ENCODE data around the gene CIAO1. TPM values are rescaled to one million over a fixed set of nuclear protein-coding genes. Genes with fewer than 3 reads are reported as not detected.

CIAO1 gene
- total and polyA plus RNA-seq, 2 of the 8 experiments (the other 6 are each of a cell fraction or from before 2014, with no cell fraction given) = 63.7 to 99.2 TPM

DNA sequence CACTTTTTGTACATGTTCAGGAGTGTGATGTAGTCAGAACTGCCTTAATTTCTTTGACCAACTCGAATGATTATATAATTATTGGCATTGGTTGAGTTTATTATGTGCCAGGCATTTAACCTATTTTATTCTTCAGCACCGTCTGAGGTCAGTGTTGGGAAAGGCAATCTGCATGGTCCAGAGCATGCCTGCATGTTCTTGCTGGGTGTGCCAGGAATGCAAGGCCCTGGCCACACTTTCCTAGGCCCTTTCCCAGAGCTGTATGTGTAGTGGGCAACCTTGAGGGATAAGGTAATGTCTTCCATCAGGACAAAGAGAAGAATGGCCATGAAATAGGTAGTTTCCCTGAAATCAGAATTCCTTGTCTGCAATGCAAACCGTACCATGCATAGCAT is 49.0 kb downstream of the CIAO1 start:
- Histone ChIP-seq H2AK5ac (ENCODE audit: low read depth, low read length) (no peak overlapping the region), H4K8ac (ENCODE audit: extremely low read depth, insufficient read depth, low read length) (no peak overlapping the region), H2BK5ac (ENCODE audit: low read depth, low read length) (no peak overlapping the region), H4K20me1 (replicated peaks in 1 of 2; ENCODE audit: control insufficient read depth in 1 of 2, insufficient read depth in 2 of 2, low read length in 2 of 2) (no peaks in the 10 kb centered on the region), H3K23ac (ENCODE audit: insufficient read length) (no peak overlapping the region), H2BK20ac (ENCODE audit: low read length) (no peak overlapping the region), H3K79me1 (ENCODE audit: low read depth, low read length) (no peaks in the 10 kb centered on the region), H3K4me2 (ENCODE audit: insufficient read depth in 1 of 2, low read depth in 2 of 2, low read length in 2 of 2) (no peak overlapping the region), H3K27me3 (replicated peaks in 1 of 4; ENCODE audit: control insufficient read depth in 3 of 4, extremely low read depth in 1 of 4, insufficient read depth in 3 of 4, low read length in 3 of 4) (peaks cover 0 to 5% (median 3%) of the 10 kb centered on the region in 4 experiments; a peak in 6 of 7 replicates), H3K27ac (ENCODE audit: low read depth, low read length) (no peak overlapping the region), H3K4me1 (replicated peaks in 1 of 4; ENCODE audit: control insufficient read depth in 3 of 4, insufficient read depth in 4 of 4, low read length in 3 of 4) (no peaks in the 10 kb centered on the region), H3K14ac (ENCODE audit: insufficient read length) (no peak overlapping the region), H2BK15ac (ENCODE audit: low read length) (no peak overlapping the region), H3K79me2 (ENCODE audit: control insufficient read depth in 1 of 2, insufficient read depth in 2 of 2, low read length in 2 of 2) (no peaks in the 10 kb centered on the region), H2AFZ (ENCODE audit: low read length) (no peak overlapping the region), H3K9ac (replicated peaks in 1 of 4; ENCODE audit: extremely low read depth in 1 of 4, low read depth in 3 of 4, low read length in 3 of 4) (no peak overlapping the region), H4K91ac (replicated peaks; ENCODE audit: insufficient read length, low read length) (no peak overlapping the region), H3K36me3 (ENCODE audit: control insufficient read depth in 2 of 4, insufficient read depth in 4 of 4, low read length in 3 of 4) (no peaks in the 10 kb centered on the region), H3K4me3 (ENCODE audit: extremely low read depth in 1 of 4, insufficient read depth in 2 of 4, low read depth in 3 of 4, low read length in 4 of 4) (no peak overlapping the region), H2BK120ac (replicated peaks; ENCODE audit: low read depth, low read length) (no peak overlapping the region), H3K56ac (replicated peaks; ENCODE audit: insufficient read length, low read depth, low read length) (no peak overlapping the region), H3K23me2 (ENCODE audit: low read depth, low read length) (no peaks in the 10 kb centered on the region), H4K5ac (ENCODE audit: insufficient read length, low read depth, low read length) (no peak overlapping the region), H3K9me3 (ENCODE audit: insufficient read depth in 2 of 2, low read depth in 1 of 2, low read length in 1 of 2) (no peaks in the 10 kb centered on the region), H3K18ac (ENCODE audit: extremely low read depth, low read length) (no peak overlapping the region), H3K4ac (replicated peaks; ENCODE audit: insufficient read length, low read depth, low read length) (no peak overlapping the region), H2BK12ac (ENCODE audit: low read depth, low read length) (0 out of 2 replicates have a peak overlapping the region, but pooled peaks have one; percentile 60)
- DNase-seq (ENCODE audit: low read depth in 1 of 2, low spot score in 2 of 2) (no peak), FAIRE-seq (no peak)
- ChIA-PET CTCF (ENCODE audit: partially characterized antibody) (no interaction called here), POLR2A (ENCODE audit: partially characterized antibody) (no interaction called here)
- 85% methylated on average over 3 of the region's 3 CpGs; no CpG with 5 or more reads in 1 of the 2 experiments for WGBS, 2 experiments (ENCODE audit: extremely low coverage in 1 of 2, insufficient coverage in 1 of 2, insufficient read length in 1 of 2, insufficient replicate concordance in 2 of 2, low coverage in 1 of 2, low lambda C conversion rate in 2 of 2, missing lambda C conversion rate in 1 of 2)
- TF ChIP-seq EGR1 (IDR thresholded peaks at IDR 0.05; ENCODE audit: borderline replicate concordance, low read depth, low read length) (no peak), TAF7 (optimal IDR thresholded peaks at IDR 0.05; ENCODE audit: borderline replicate concordance, low read depth, low read length) (no peak), CREB1 (IDR thresholded peaks at IDR 0.05) (no peak), TBP (IDR thresholded peaks at IDR 0.05; ENCODE audit: low read depth, low read length) (no peak), RNF2 (IDR thresholded peaks at IDR 0.05; ENCODE audit: borderline replicate concordance, low read depth, low read length, missing control alignments, poor library complexity, severe bottlenecking) (no peak), CHD1 (IDR thresholded peaks at IDR 0.05; ENCODE audit: low read depth, low read length) (no peak), GABPA (IDR thresholded peaks at IDR 0.05; ENCODE audit: borderline replicate concordance, insufficient read depth, low read length) (no peak), KDM5A (IDR thresholded peaks at IDR 0.05; ENCODE audit: low read length) (no peak), CTBP2 (IDR thresholded peaks at IDR 0.05; ENCODE audit: borderline replicate concordance, insufficient read depth, insufficient read length, low read length) (no peak), JUN (IDR thresholded peaks at IDR 0.05; ENCODE audit: low read depth, low read length) (no peak), KDM1A (IDR thresholded peaks at IDR 0.05; ENCODE audit: borderline replicate concordance, low read length) (no peak)
- TF ChIP-seq, protein P1, sequence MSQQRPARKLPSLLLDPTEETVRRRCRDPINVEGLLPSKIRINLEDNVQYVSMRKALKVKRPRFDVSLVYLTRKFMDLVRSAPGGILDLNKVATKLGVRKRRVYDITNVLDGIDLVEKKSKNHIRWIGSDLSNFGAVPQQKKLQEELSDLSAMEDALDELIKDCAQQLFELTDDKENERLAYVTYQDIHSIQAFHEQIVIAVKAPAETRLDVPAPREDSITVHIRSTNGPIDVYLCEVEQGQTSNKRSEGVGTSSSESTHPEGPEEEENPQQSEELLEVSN (IDR thresholded peaks at IDR 0.05) = no peak
- TF ChIP-seq, protein P2, sequence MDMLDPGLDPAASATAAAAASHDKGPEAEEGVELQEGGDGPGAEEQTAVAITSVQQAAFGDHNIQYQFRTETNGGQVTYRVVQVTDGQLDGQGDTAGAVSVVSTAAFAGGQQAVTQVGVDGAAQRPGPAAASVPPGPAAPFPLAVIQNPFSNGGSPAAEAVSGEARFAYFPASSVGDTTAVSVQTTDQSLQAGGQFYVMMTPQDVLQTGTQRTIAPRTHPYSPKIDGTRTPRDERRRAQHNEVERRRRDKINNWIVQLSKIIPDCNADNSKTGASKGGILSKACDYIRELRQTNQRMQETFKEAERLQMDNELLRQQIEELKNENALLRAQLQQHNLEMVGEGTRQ (IDR thresholded peaks at IDR 0.05; ENCODE audit: low read length) = no peak

Data from H1 (cell line).